Calu3 (cell line): ENCODE results near the gene PBX3. TPM values are rescaled to one million over a fixed set of nuclear protein-coding genes. Genes with fewer than 3 reads are reported as not detected.

Experiments used
- BruUV-seq: library from RNA; stranded (reverse); fragments of 400-500 nt; replicated peaks from 2 replicates; lab custom pipeline; 2021; lab: Mats Ljungman, UMichigan
- CTCF ChIA-PET: fragments of 300-600 bp; sonication (Branson Sonifier 250); formaldehyde crosslinking; loops from one replicate; lab custom pipeline; 2022; ENCODE audit warnings: antibody characterized with exemption; lab: Charles Lee
- DNase-seq: peaks from one replicate; pipeline ENCODE4 v3.0.0; 2022
- H3K27ac Mint-ChIP-seq: one replicate; pipeline ENCODE4 v1.8.0; 2022; ENCODE audit warnings: mixed read lengths; ENCODE audit not compliant: unreplicated experiment
- H3K27me3 Mint-ChIP-seq: one replicate; pipeline ENCODE4 v1.8.0; 2022; ENCODE audit warnings: mixed read lengths; ENCODE audit not compliant: unreplicated experiment
- H3K36me3 Mint-ChIP-seq: one replicate; pipeline ENCODE4 v1.8.0; 2022; ENCODE audit warnings: mild to moderate bottlenecking, moderate library complexity, mixed read lengths; ENCODE audit not compliant: insufficient read depth, unreplicated experiment
- H3K4me1 Mint-ChIP-seq: one replicate; pipeline ENCODE4 v1.8.0; 2022; ENCODE audit warnings: mild to moderate bottlenecking, low read depth, mixed read lengths; ENCODE audit not compliant: unreplicated experiment
- H3K4me3 Mint-ChIP-seq: one replicate; pipeline ENCODE4 v1.8.0; 2022; ENCODE audit warnings: mild to moderate bottlenecking, low read depth, moderate library complexity, mixed read lengths; ENCODE audit not compliant: unreplicated experiment
- H3K9me3 Mint-ChIP-seq: one replicate; pipeline ENCODE4 v1.8.0; 2022; ENCODE audit warnings: low read depth, mixed read lengths; ENCODE audit not compliant: unreplicated experiment
- intact Hi-C: fragments of 100-400 bp; cut with micrococcal nuclease; formaldehyde crosslinking; loops from one replicate; pipeline ENCODE4 v1.10.0; 2022; ENCODE audit not compliant: unreplicated experiment
- total RNA-seq: library from RNA; stranded (reverse); gene quantifications from 2 replicates; pipeline ENCODE4 v1.2.3, GENCODE V29; 2022
- TF ChIP-seq, protein P1 (sequence below): fragments of 200-600 bp; IDR thresholded peaks from one replicate; pipeline ENCODE4 v1.8.0; 2022; ENCODE audit warnings: antibody characterized with exemption; ENCODE audit not compliant: unreplicated experiment

PBX3 gene
- total RNA-seq, 1 experiment from 2014 or later = 8.0 TPM

DNA sequence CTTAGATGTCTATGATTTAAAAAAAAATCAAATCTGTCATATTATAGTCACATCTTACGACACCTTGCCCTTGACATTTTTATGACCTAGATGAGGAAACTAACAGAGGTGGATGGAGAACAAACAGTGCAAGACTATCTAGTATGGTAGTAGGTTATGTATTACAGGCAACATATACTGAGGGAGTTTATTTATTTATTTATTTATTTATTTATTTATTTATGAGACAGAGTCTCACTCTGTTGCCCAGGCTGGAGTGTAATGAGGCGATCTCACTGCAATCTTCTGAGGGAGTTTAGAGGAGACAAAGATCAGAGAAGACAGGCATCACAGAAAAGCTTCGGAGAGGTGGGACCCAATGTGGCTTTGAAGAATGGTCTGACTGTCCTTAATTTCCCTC, 4.5 kb upstream of the PBX3 start:
- DNase-seq = no peak
- CTCF ChIA-PET = no interaction called here
- Mint-ChIP-seq H3K27me3 (no peaks in the 10 kb centered on the region), H3K36me3 (peaks cover 9% of the 10 kb centered on the region), H3K4me3 (no peak overlapping the region), H3K9me3 (no peaks in the 10 kb centered on the region), H3K27ac (no peak overlapping the region), H3K4me1 (no peaks in the 10 kb centered on the region)
- BruUV-seq = no TSS peak
- TF ChIP-seq, protein P1, sequence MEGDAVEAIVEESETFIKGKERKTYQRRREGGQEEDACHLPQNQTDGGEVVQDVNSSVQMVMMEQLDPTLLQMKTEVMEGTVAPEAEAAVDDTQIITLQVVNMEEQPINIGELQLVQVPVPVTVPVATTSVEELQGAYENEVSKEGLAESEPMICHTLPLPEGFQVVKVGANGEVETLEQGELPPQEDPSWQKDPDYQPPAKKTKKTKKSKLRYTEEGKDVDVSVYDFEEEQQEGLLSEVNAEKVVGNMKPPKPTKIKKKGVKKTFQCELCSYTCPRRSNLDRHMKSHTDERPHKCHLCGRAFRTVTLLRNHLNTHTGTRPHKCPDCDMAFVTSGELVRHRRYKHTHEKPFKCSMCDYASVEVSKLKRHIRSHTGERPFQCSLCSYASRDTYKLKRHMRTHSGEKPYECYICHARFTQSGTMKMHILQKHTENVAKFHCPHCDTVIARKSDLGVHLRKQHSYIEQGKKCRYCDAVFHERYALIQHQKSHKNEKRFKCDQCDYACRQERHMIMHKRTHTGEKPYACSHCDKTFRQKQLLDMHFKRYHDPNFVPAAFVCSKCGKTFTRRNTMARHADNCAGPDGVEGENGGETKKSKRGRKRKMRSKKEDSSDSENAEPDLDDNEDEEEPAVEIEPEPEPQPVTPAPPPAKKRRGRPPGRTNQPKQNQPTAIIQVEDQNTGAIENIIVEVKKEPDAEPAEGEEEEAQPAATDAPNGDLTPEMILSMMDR = no peak
- intact Hi-C loops = no loop called here

DNA sequence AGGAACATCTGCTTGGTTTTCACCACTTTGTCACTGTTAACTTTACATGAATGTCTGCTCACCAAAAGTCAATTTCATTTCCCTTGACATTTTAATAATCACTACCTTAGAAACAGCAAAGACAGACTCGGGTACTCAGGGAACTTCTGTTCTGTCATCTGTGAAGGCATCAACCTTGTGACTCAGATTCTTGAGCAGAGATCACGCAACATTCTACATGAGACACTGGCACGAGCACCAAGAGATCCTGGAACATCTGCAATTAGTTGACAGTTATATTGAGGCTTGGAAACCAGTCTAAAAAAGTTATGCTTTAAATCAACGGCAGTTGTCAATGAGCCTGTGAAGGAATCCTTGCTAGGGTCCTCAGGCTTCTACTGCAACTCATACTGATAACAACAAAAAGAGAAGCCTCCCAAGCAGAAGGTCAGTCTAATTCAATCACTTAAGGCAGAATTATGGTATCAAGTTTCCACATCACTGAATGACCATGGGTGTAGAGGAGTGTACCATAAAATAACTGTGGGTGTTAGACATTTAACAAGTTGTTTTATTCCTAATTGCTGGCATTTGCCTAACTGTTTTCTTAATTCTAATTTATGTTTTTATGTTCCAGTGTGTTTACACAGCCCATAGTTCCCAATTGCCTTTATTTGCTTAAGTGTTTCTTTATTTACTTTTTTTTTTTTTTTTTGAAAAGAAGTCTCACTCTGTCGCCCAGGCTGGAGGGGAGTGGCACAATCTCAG, 3.3 kb upstream of the PBX3 start:
- no peak for DNase-seq
- H3K36me3 Mint-ChIP-seq = peaks cover 15% of the 10 kb centered on the region
- TF ChIP-seq, protein P1 = no peak
- H3K27ac Mint-ChIP-seq = no peak overlapping the region
- intact Hi-C loops = no loop called here
- H3K4me3 Mint-ChIP-seq = no peak overlapping the region
- CTCF ChIA-PET = no interaction called here
- no peaks in the 10 kb centered on the region for H3K9me3 Mint-ChIP-seq
- H3K4me1 Mint-ChIP-seq = no peaks in the 10 kb centered on the region
- no peaks in the 10 kb centered on the region for H3K27me3 Mint-ChIP-seq
- BruUV-seq = no TSS peak

DNA sequence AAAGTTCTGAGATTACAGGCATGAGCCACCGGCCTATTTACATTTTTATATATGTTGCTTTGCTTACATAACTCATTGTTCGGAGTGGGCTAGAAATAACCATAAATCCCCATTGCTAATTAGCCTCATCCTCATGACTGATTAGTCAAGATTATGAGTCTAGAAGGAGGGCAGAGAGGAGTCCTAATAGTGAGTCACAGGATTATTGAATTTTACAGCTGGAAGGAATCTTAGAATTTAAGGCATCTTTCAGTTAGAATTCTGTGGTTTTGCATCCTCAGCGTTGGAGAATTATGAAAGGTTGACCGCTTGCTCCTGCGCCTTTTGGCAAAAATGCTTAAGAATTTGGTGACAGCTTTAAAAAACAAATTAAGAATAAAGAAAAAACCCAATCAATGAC, 2.6 kb upstream of the PBX3 start:
- Mint-ChIP-seq H3K4me3 (no peak overlapping the region), H3K27me3 (no peaks in the 10 kb centered on the region), H3K27ac (no peak overlapping the region), H3K36me3 (peaks cover 15% of the 10 kb centered on the region), H3K4me1 (no peaks in the 10 kb centered on the region), H3K9me3 (no peaks in the 10 kb centered on the region)
- TF ChIP-seq, protein P1 = no peak
- BruUV-seq = no TSS peak
- intact Hi-C loops = no loop called here
- no peak for DNase-seq
- CTCF ChIA-PET = no interaction called here

DNA sequence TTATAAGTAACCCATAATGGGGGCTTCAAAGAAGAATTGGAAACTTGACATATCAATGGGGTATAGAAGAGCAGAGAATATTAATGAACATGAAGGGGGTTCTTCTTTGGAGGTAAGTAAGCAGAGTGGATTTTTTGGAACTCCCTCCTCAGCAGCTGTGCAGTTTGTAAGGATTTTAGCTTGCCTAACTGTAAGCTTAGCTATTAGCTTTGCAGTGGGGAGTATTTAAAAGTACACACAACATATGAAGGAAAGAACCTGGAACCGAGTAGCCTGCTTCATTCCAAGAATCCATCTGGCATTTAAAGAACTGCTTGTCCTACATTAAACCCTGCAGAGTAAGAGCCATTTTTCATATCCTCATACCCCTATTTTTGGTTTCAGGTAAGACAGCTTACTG, 2.2 kb upstream of the PBX3 start:
- no TSS peak for BruUV-seq
- intact Hi-C loops = no loop called here
- H3K27ac Mint-ChIP-seq = no peak overlapping the region

More for the DNA sequence above, 2.2 kb upstream of the PBX3 start:
- peak overlapping the region; percentile 81 for H3K4me3 Mint-ChIP-seq
- no peaks in the 10 kb centered on the region for H3K4me1 Mint-ChIP-seq
- DNase-seq = no peak
- H3K36me3 Mint-ChIP-seq = peaks cover 15% of the 10 kb centered on the region
- CTCF ChIA-PET = no interaction called here
- H3K27me3 Mint-ChIP-seq = no peaks in the 10 kb centered on the region
- TF ChIP-seq, protein P1 = no peak
- H3K9me3 Mint-ChIP-seq = no peaks in the 10 kb centered on the region
